Osteocyte (in vitro differentiated cells): ENCODE data around the gene CPA4. TPM values are rescaled to one million over a fixed set of nuclear protein-coding genes. Genes with fewer than 3 reads are reported as not detected.
A peak's percentile ranks its signal among the peaks of the same experiment; 100 is the strongest.

Source experiments
- DNase-seq: peaks from one replicate; pipeline ENCODE4 v3.0.0; 2021; ENCODE audit warnings: mixed read lengths; ENCODE audit not compliant: unreplicated experiment; ENCODE audit errors: extremely low spot score
- H3K27ac Mint-ChIP-seq: one replicate; pipeline ENCODE4 v1.8.0; 2021; ENCODE audit warnings: mild to moderate bottlenecking, mixed read lengths; ENCODE audit not compliant: unreplicated experiment
- H3K27me3 Mint-ChIP-seq: one replicate; pipeline ENCODE4 v1.8.0; 2021; ENCODE audit warnings: mixed read lengths; ENCODE audit not compliant: unreplicated experiment
- H3K36me3 Mint-ChIP-seq: one replicate; pipeline ENCODE4 v1.8.0; 2021; ENCODE audit warnings: mixed read lengths; ENCODE audit not compliant: unreplicated experiment
- H3K4me1 Mint-ChIP-seq: one replicate; pipeline ENCODE4 v1.8.0; 2021; ENCODE audit warnings: mixed read lengths; ENCODE audit not compliant: unreplicated experiment
- H3K4me3 Mint-ChIP-seq: one replicate; pipeline ENCODE4 v1.8.0; 2021; ENCODE audit warnings: mild to moderate bottlenecking, moderate library complexity, mixed read lengths; ENCODE audit not compliant: unreplicated experiment
- H3K9me3 Mint-ChIP-seq: one replicate; pipeline ENCODE4 v1.8.0; 2021; ENCODE audit warnings: mixed read lengths; ENCODE audit not compliant: unreplicated experiment
- CTCF ChIP-seq: fragments of 200-600 bp; sonication (generic); IDR thresholded peaks from 2 replicates; pipeline ENCODE4 v1.5.0; 2021; ENCODE audit warnings: antibody characterized with exemption, mild to moderate bottlenecking, moderate library complexity
- total RNA-seq: library from RNA; stranded (reverse); gene quantifications from 2 replicates; pipeline ENCODE4 v1.2.1, GENCODE V29; 2021

The CPA4 gene
- total RNA-seq, 1 donor from 2014 or later: 23.6 TPM

- no peak for DNase-seq
- Mint-ChIP-seq H3K36me3 (no peaks in the 10 kb centered on the region), H3K4me3 (no peak overlapping the region), H3K27ac (peak overlapping the region; percentile 42), H3K4me1 (peaks cover 23% of the 10 kb centered on the region), H3K9me3 (peaks cover 3% of the 10 kb centered on the region), H3K27me3 (no peaks in the 10 kb centered on the region)
- no peak for TF ChIP-seq CTCF
Observed at GRCh38 chr7:130345136-130345535, 52.2 kb downstream of the CPA4 start.

DNA sequence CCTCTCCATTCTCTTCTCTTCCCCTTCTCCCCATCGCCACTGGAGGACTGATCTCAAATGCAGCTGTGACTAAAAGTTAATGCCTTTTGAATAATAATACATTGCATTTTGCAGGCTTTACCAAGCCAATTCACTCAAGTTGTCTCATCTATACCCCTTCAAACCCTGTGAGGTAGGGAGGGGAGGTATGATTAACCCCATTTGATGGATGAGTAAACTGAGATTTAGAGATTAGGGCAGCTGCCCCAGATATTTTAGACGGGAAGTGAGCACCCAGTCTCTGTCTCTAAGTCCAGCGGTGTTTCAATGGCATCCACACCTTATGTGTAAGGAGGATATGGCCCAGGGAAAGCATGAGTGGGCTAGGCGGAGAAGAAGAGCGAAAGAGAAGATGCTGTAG is 52.8 kb downstream of the CPA4 start:
- Mint-ChIP-seq H3K27me3 (no peaks in the 10 kb centered on the region), H3K9me3 (peaks cover 3% of the 10 kb centered on the region), H3K27ac (peak overlapping the region; percentile 42), H3K4me3 (no peak overlapping the region), H3K36me3 (no peaks in the 10 kb centered on the region), H3K4me1 (peaks cover 29% of the 10 kb centered on the region)
- no peak for DNase-seq
- TF ChIP-seq CTCF: no peak

DNA sequence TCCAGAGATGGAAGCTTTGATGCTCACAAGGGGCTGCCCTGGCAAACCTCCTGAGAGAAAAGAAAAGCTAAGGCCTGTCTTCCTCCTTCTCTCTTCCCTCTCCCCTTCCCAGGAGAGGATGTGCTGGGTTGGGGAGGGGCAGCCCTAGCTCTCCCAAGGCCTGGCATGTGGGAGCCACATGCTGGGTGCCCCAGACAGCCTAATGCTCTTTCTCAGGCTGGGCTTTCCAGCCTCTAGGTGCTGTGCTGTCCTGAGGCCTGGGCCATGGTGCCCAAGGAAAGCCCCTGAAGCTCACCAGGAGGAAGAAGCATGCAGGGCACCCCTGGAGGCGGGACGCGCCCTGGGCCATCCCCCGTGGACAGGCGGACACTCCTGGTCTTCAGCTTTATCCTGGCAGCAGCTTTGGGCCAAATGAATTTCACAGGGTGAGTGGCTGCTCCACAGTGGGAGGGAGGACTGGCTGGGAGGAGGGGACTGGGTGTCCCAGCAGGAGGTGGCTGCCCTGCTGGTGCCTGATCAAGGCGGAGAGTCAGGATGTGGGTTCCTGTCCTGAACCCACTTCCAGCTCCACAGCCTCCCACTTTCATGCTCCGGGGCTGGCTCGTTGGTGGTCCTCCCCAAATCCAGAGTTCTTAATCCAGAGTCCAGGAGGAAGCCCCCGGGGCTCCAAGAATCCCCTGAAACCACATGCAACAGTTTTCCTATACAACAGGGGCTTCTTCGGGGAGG is 53.4 kb downstream of the CPA4 start:
- TF ChIP-seq CTCF: no peak
- Mint-ChIP-seq H3K4me1 (peaks cover 35% of the 10 kb centered on the region), H3K27me3 (no peaks in the 10 kb centered on the region), H3K27ac (no peak overlapping the region), H3K36me3 (no peaks in the 10 kb centered on the region), H3K9me3 (peaks cover 3% of the 10 kb centered on the region), H3K4me3 (no peak overlapping the region)
- no peak for DNase-seq

DNA sequence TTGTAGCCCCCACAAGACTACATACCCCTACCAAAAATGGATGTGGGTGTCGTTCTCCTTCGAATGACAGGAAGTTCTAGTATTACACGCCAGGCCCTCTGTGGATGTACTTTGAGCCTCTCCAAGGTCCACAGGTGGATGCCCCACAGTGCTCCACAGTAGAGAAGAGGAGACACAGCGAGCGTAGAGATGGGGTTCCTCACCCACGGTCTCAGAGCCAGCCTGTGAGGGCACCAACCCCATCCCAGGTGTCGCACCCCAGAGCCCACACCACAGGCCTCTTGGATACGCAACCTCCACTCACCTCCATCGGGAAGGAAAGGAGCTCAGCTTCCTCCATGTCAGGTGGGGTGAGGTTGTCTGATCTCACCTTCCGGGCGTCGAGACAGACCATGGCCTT is 54.0 kb downstream of the CPA4 start:
- peaks cover 41% of the 10 kb centered on the region for H3K4me1 Mint-ChIP-seq
- no peaks in the 10 kb centered on the region for H3K27me3 Mint-ChIP-seq
- H3K27ac Mint-ChIP-seq: no peak overlapping the region
- no peaks in the 10 kb centered on the region for H3K36me3 Mint-ChIP-seq
- no peak for DNase-seq
- H3K9me3 Mint-ChIP-seq: no peaks in the 10 kb centered on the region
- no peak overlapping the region for H3K4me3 Mint-ChIP-seq
- no peak for TF ChIP-seq CTCF

DNA sequence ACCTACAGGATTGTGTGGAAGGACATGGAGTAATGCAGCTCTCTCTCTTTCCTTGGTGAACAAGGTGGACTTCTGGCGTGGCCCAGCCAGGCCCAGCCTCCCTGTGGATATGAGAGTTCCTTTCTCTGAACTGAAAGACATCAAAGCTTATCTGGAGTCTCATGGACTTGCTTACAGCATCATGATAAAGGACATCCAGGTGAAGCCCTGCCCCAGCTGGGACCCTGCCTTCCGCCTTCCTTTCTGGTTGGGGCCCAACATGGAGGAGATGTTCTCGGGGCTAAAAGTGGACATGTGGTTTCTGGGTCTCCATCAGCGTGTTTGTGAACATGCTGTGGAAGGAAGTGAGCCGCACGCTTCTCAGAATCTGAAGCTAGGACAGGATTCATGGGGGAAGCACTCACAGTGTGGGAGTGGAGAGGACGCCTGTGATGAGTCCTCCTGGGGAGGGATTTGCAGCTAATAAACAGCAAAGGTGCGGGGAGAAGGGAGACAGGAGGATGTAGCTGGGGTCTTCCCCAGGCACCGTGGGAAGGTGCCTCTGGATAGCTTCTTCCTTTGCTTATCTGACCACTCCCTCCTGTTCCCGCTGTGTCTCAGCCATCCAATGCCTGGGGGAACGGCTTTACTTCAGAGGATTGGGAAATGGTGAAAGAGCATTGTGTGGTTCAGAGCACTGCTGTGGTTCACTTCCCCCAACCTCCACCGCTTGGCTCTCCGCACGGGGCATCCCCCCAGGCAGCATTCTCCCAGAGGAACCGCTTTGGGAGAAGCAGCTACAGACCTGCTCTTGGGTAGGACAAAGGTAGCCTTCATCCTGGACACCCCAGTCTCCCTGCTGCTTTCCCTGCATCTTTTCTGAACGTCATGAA is 57.2 kb downstream of the CPA4 start:
- Mint-ChIP-seq H3K9me3 (no peaks in the 10 kb centered on the region), H3K36me3 (no peaks in the 10 kb centered on the region), H3K4me3 (no peak overlapping the region), H3K27ac (peak overlapping the region; percentile 90), H3K4me1 (peaks cover 61% of the 10 kb centered on the region), H3K27me3 (no peaks in the 10 kb centered on the region)
- DNase-seq: no peak
- TF ChIP-seq CTCF: no peak
